HCT116 (cell line): ENCODE data around the gene DOK7. TPM values are rescaled to one million over a fixed set of nuclear protein-coding genes. Genes with fewer than 3 reads are reported as not detected.

Experiments
- ATAC-seq: fragments of 200-7000 bp; cut with Tn5 transposase; 2 replicates; pipeline ENCODE4 v1.9.1; 2020; ENCODE audit warnings: mild to moderate bottlenecking, moderate library complexity
- BruUV-seq: library from RNA; stranded (reverse); fragments of 400-500 nt; replicated peaks from 2 replicates; lab custom pipeline; 2021; lab: Mats Ljungman, UMichigan
- CTCF ChIA-PET: fragments of 300-600 bp; sonication (Branson Sonifier 250); formaldehyde crosslinking; loops from one replicate; lab custom pipeline; 2021; ENCODE audit warnings: antibody characterized with exemption; lab: Charles Lee
- POLR2A ChIA-PET: fragments of 300-600, 350-600 bp; sonication (Branson Sonifier 250); formaldehyde crosslinking; loops from one replicate; lab custom pipeline; 2021; ENCODE audit warnings: antibody characterized with exemption; lab: Charles Lee
- RAD21 ChIA-PET, 2 experiments: fragments of 300-600 bp; sonication (Branson Sonifier 250); formaldehyde crosslinking; loops; one replicate each; lab custom pipeline; 2023; ENCODE audit warnings: low total read pairs in 2 of 2; ENCODE audit not compliant: uncharacterized antibody in 2 of 2, unreplicated experiment in 2 of 2, low non-redundant PET in 1 of 2; lab: Charles Lee
- DNase-seq: peaks from one replicate; pipeline ENCODE4 v3.0.0-alpha.2; 2010; ENCODE audit warnings: low read depth, low spot score
- H2AFZ ChIP-seq: fragments of 200-600 bp; shearing (Covaris generic), sonication (generic); 2 replicates; pipeline ENCODE4 v1.6.1; 2017; ENCODE audit warnings: low read depth, mixed run types, mixed read lengths, antibody characterized with exemption, low read length; ENCODE audit not compliant: poor library complexity, severe bottlenecking
- H3K27ac ChIP-seq: 2 replicates; pipeline ENCODE4 v1.5.1; 2012; ENCODE audit warnings: low read depth, low read length
- H3K27me3 ChIP-seq: fragments of 200-600 bp; sonication (generic); 2 replicates; pipeline ENCODE4 v1.6.1; 2016; ENCODE audit warnings: mixed run types, low read length, mixed read lengths; ENCODE audit not compliant: insufficient read depth
- H3K36me3 ChIP-seq, 2 experiments: fragments of 200-500 bp in 1 of 2; fragments of 200-600 bp in 1 of 2; sonication (Bioruptor generic) in 1 of 2; sonication (generic) in 1 of 2; 2 replicates each; pipeline versions ENCODE4 v1.5.1 to v1.6.1; 2014 to 2016; ENCODE audit warnings: low read length in 2 of 2, inconsistent platforms in 1 of 2, mixed read lengths in 1 of 2, mixed run types in 1 of 2; ENCODE audit not compliant: insufficient read depth in 2 of 2, control insufficient read depth in 1 of 2
- H3K4me1 ChIP-seq, 2 experiments: fragments of 200-600 bp in 1 of 2; sonication (generic) in 1 of 2; 2 replicates each; pipeline versions ENCODE4 v1.5.1 to v1.6.1; 2012 to 2017; ENCODE audit warnings: low read length in 2 of 2, inconsistent platforms in 1 of 2, mild to moderate bottlenecking in 1 of 2, mixed read lengths in 1 of 2, mixed run types in 1 of 2, moderate library complexity in 1 of 2; ENCODE audit not compliant: insufficient read depth in 2 of 2, control insufficient read depth in 1 of 2
- H3K4me2 ChIP-seq: fragments of 200-600 bp; sonication (generic); 2 replicates; pipeline ENCODE4 v1.6.1; 2017; ENCODE audit warnings: mixed run types, low read length, mixed read lengths
- H3K4me3 ChIP-seq, 2 experiments: fragments of 200-600 bp in 1 of 2; sonication (generic) in 1 of 2; replicated peaks in 1 of 2; 2 replicates each; pipeline ENCODE4 v1.5.1; 2011 to 2016; ENCODE audit warnings: low read length in 2 of 2, control low read depth in 1 of 2, low read depth in 1 of 2, mild to moderate bottlenecking in 1 of 2, mixed read lengths in 1 of 2, mixed run types in 1 of 2
- H3K79me2 ChIP-seq: fragments of 200-600 bp; sonication (generic); 2 replicates; pipeline ENCODE4 v1.6.1; 2017; ENCODE audit warnings: mild to moderate bottlenecking, mixed run types, low read length, moderate library complexity, mixed read lengths; ENCODE audit not compliant: insufficient read depth
- H3K9ac ChIP-seq: fragments of 200-600 bp; sonication (generic); 2 replicates; pipeline ENCODE4 v1.6.1; 2016; ENCODE audit warnings: low read length, mixed read lengths
- H3K9me2 ChIP-seq: fragments of 200-600 bp; sonication (generic), shearing (Covaris generic); 2 replicates; pipeline ENCODE4 v1.6.1; 2017; ENCODE audit warnings: mixed run types, mild to moderate bottlenecking, moderate library complexity; ENCODE audit not compliant: insufficient read depth
- H3K9me3 ChIP-seq, 2 experiments: fragments of 200-500 bp in 1 of 2; fragments of 200-600 bp in 1 of 2; sonication (Bioruptor generic) in 1 of 2; sonication (generic) in 1 of 2; 2 replicates each; pipeline ENCODE4 v1.6.1; 2014 to 2017; ENCODE audit warnings: low read length in 2 of 2, mixed read lengths in 2 of 2, inconsistent platforms in 1 of 2, low read depth in 1 of 2, mild to moderate bottlenecking in 1 of 2, mixed run types in 1 of 2, moderate library complexity in 1 of 2; ENCODE audit not compliant: control insufficient read depth in 1 of 2, insufficient read depth in 1 of 2
- H4K20me1 ChIP-seq: fragments of 200-600 bp; sonication (generic), shearing (Covaris generic); 2 replicates; pipeline ENCODE4 v1.6.1; 2017; ENCODE audit warnings: mixed run types, mild to moderate bottlenecking, moderate library complexity; ENCODE audit not compliant: insufficient read depth
- CBX3 ChIP-seq: IDR thresholded peaks from 2 replicates; pipeline ENCODE4 v1.6.1; 2012; ENCODE audit warnings: low read depth
- CEBPB ChIP-seq: IDR thresholded peaks from 2 replicates; pipeline ENCODE4 v1.6.1; 2012; ENCODE audit warnings: low read depth
- EGR1 ChIP-seq: IDR thresholded peaks from 2 replicates; pipeline ENCODE4 v1.6.1; 2012; ENCODE audit warnings: low read depth
- EZH2 ChIP-seq: fragments of 200-600 bp; sonication (generic); IDR thresholded peaks from 2 replicates; pipeline ENCODE4 v1.6.1; 2017; ENCODE audit warnings: antibody characterized with exemption, mixed run types
- EZH2phosphoT487 ChIP-seq: fragments of 200-600 bp; IDR thresholded peaks from 2 replicates; pipeline ENCODE4 v1.6.1; 2018; ENCODE audit warnings: antibody characterized with exemption, borderline replicate concordance
- FOSL1 ChIP-seq: IDR thresholded peaks from 2 replicates; pipeline ENCODE4 v1.6.1; 2012; ENCODE audit warnings: low read depth
- JUND ChIP-seq: IDR thresholded peaks from 2 replicates; pipeline ENCODE4 v1.6.1; 2012
- POLR2A ChIP-seq: IDR thresholded peaks from 2 replicates; pipeline ENCODE4 v1.7.0; 2011; ENCODE audit warnings: borderline replicate concordance; ENCODE audit not compliant: insufficient read depth, insufficient read length; ENCODE audit errors: extremely low read depth
- POLR2AphosphoS5 ChIP-seq: IDR thresholded peaks from 2 replicates; pipeline ENCODE4 v1.6.1; 2011; ENCODE audit warnings: mild to moderate bottlenecking, low read depth, low read length, moderate library complexity
- RAD21 ChIP-seq: IDR thresholded peaks from 2 replicates; pipeline ENCODE4 v1.6.1; 2012; ENCODE audit warnings: low read depth, mild to moderate bottlenecking
- SP1 ChIP-seq: IDR thresholded peaks from 2 replicates; pipeline ENCODE4 v1.6.1; 2012; ENCODE audit warnings: low read depth
- YY1 ChIP-seq: IDR thresholded peaks from 2 replicates; pipeline ENCODE4 v1.6.1; 2011; ENCODE audit warnings: low read length, low read depth, moderate library complexity, mild to moderate bottlenecking; ENCODE audit not compliant: insufficient replicate concordance; ENCODE audit errors: extremely low read depth
- ZFX ChIP-seq: fragments of 450-650 bp; IDR thresholded peaks from 2 replicates; pipeline ENCODE4 v1.6.1; 2017
- ZNF274 ChIP-seq: fragments of 200-500 bp; sonication (Bioruptor generic); IDR thresholded peaks from 2 replicates; pipeline ENCODE4 v1.6.1; 2014; ENCODE audit warnings: mild to moderate bottlenecking, low read depth, low read length, inconsistent platforms
- intact Hi-C: fragments of 100-400 bp; cut with micrococcal nuclease; formaldehyde crosslinking; loops from 2 replicates; pipeline ENCODE4 v1.10.0; 2022
- total RNA-seq: library from RNA; stranded (reverse); gene quantifications from one replicate; pipeline ENCODE4 v1.2.1, GENCODE V29; 2021; ENCODE audit not compliant: unreplicated experiment
- TF ChIP-seq, protein P1 (sequence below): IDR thresholded peaks from 2 replicates; pipeline ENCODE4 v1.6.1; 2012
- TF ChIP-seq, protein P2 (sequence below): IDR thresholded peaks from 2 replicates; pipeline ENCODE4 v1.6.1; 2012

Gene DOK7
- total RNA-seq, 1 experiment from 2014 or later, result 2.4 TPM

DNA sequence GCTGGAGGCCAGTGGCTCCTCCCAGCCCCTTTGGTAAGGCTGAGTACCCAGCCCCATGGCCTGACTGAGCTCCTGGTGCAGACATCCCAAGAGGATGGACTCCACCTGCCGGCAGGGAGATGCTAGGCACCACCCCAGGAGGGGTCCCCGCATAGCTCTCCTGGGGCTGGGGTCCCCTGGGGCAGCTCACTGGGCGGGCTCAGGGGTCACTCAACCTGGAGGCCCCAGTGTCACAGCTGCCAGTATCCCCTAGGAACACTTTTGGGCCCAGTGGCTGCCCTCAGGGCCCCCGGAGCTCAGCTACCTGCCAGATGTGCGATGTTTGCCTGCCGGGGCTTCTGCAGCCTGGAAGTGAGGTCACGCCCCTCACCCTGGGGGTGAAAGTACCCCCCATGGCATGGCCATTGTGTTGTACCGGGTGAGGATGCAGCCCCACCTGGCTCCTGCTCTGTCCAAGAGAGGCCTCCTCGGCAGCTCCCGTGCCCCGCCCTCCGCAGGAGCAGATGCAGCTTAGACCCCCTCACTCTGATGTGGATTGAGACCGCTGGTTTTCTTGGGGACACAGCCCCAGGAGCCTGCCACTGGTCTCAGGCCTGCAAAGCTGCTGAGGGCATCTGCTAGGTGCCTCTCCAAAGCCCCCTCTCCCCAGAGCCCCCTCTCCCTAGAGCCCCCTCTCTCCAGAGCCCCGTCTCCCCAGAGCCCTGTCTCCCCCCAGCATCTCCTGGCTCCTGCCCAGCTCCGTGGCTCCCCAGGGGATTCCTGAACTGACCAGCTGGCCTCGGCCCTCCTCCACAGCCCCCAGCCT, 28.0 kb upstream of the DOK7 start:
- CTCF ChIA-PET, result no interaction called here
- Histone ChIP-seq H2AFZ (no peak overlapping the region), H3K79me2 (no peaks in the 10 kb centered on the region), H3K9me3 (no peaks in the 10 kb centered on the region), H3K4me3 (no peak overlapping the region), H3K4me2 (no peak overlapping the region), H3K9me2 (no peaks in the 10 kb centered on the region), H3K27ac (no peak overlapping the region), H3K9ac (no peak overlapping the region), H3K36me3 (no peaks in the 10 kb centered on the region), H3K4me1 (peaks cover 23 to 34% of the 10 kb centered on the region in 2 experiments), H4K20me1 (no peaks in the 10 kb centered on the region), H3K27me3 (no peaks in the 10 kb centered on the region)
- ATAC-seq (no peak), DNase-seq (no peak)
- POLR2A ChIA-PET, result no interaction called here
- no peak for TF ChIP-seq POLR2A
- no peak for TF ChIP-seq YY1
- TF ChIP-seq JUND, result no peak
- no peak for TF ChIP-seq POLR2AphosphoS5
- TF ChIP-seq FOSL1, result no peak
- TF ChIP-seq SP1, result no peak
- TF ChIP-seq, protein P1, sequence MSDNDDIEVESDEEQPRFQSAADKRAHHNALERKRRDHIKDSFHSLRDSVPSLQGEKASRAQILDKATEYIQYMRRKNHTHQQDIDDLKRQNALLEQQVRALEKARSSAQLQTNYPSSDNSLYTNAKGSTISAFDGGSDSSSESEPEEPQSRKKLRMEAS, result no peak
- TF ChIP-seq RAD21, result no peak
- TF ChIP-seq ZNF274, result no peak
- no peak for TF ChIP-seq EZH2phosphoT487
- TF ChIP-seq CBX3, result no peak
- TF ChIP-seq CEBPB, result no peak
- TF ChIP-seq ZFX, result no peak
- TF ChIP-seq EZH2, result no peak
- TF ChIP-seq EGR1, result no peak
- TF ChIP-seq, protein P2, sequence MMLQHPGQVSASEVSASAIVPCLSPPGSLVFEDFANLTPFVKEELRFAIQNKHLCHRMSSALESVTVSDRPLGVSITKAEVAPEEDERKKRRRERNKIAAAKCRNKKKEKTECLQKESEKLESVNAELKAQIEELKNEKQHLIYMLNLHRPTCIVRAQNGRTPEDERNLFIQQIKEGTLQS, result no peak
- intact Hi-C loops, result no loop called here
- no TSS peak for BruUV-seq
- RAD21 ChIA-PET, result interaction anchor here in 1 of 2 experiments (1.1 kb wide), 1 partner anchor 89 kb away, joined by 4 read pairs; no protein-coding TSS in a partner anchor
